HUES48 (cell line): ENCODE data around the gene CABP4.

Experiments
- H3K27ac ChIP-seq: one replicate; pipeline ENCODE4 v1.7.0; 2013; ENCODE audit warnings: low read depth, low read length, inconsistent platforms
- H3K27me3 ChIP-seq: 2 replicates; pipeline ENCODE4 v1.6.1; 2013; ENCODE audit warnings: mild to moderate bottlenecking, low read length; ENCODE audit not compliant: control insufficient read depth, insufficient read depth
- H3K36me3 ChIP-seq: 2 replicates; pipeline ENCODE4 v1.6.1; 2013; ENCODE audit warnings: low read length; ENCODE audit not compliant: control insufficient read depth, insufficient read depth
- H3K4me1 ChIP-seq: 2 replicates; pipeline ENCODE4 v1.6.1; 2013; ENCODE audit warnings: mild to moderate bottlenecking, low read length; ENCODE audit not compliant: control insufficient read depth, insufficient read depth
- H3K4me3 ChIP-seq: 2 replicates; pipeline ENCODE4 v1.5.1; 2013; ENCODE audit warnings: mild to moderate bottlenecking, low read depth, low read length
- H3K9ac ChIP-seq: 2 replicates; pipeline ENCODE4 v1.6.1; 2013; ENCODE audit warnings: mild to moderate bottlenecking, low read depth, low read length, moderate library complexity
- H3K9me3 ChIP-seq: 2 replicates; pipeline ENCODE4 v1.6.1; 2013; ENCODE audit warnings: low read length; ENCODE audit not compliant: control insufficient read depth, insufficient read depth

Gene CABP4

GRCh38 chr11:67489203-67489884 is 34.2 kb downstream of the CABP4 start:
- Histone ChIP-seq H3K9ac (no peak overlapping the region), H3K36me3 (peaks cover 43% of the 10 kb centered on the region), H3K4me3 (no peak overlapping the region), H3K4me1 (no peaks in the 10 kb centered on the region; the same call in 1 of the 2 replicates), H3K27me3 (no peaks in the 10 kb centered on the region), H3K27ac (no peak overlapping the region), H3K9me3 (no peaks in the 10 kb centered on the region)

GRCh38 chr11:67489885-67490726 is 35.0 kb downstream of the CABP4 start:
- Histone ChIP-seq H3K27ac (no peak overlapping the region), H3K4me3 (no peak overlapping the region), H3K27me3 (no peaks in the 10 kb centered on the region), H3K9me3 (no peaks in the 10 kb centered on the region), H3K9ac (no peak overlapping the region), H3K4me1 (no peaks in the 10 kb centered on the region; the same call in 1 of the 2 replicates), H3K36me3 (peaks cover 44% of the 10 kb centered on the region)

- Histone ChIP-seq H3K9ac (no peak overlapping the region), H3K27me3 (no peaks in the 10 kb centered on the region), H3K9me3 (no peaks in the 10 kb centered on the region), H3K36me3 (peaks cover 47% of the 10 kb centered on the region), H3K4me1 (no peaks in the 10 kb centered on the region; the same call in 1 of the 2 replicates), H3K4me3 (no peak overlapping the region), H3K27ac (no peak overlapping the region)
Observed at GRCh38 chr11:67490727-67491065, 35.5 kb downstream of the CABP4 start.

- no peak overlapping the region for H3K9ac ChIP-seq
- H3K4me1 ChIP-seq, result no peaks in the 10 kb centered on the region
- no peak overlapping the region for H3K4me3 ChIP-seq
- no peaks in the 10 kb centered on the region for H3K27me3 ChIP-seq
- H3K9me3 ChIP-seq, result no peaks in the 10 kb centered on the region
- peaks cover 52% of the 10 kb centered on the region for H3K36me3 ChIP-seq
- H3K27ac ChIP-seq, result no peak overlapping the region
Observed at GRCh38 chr11:67491276-67492068, 36.3 kb downstream of the CABP4 start.

GRCh38 chr11:67492069-67492727 is 37.0 kb downstream of the CABP4 start:
- H3K9me3 ChIP-seq, result no peaks in the 10 kb centered on the region
- H3K36me3 ChIP-seq, result peaks cover 54% of the 10 kb centered on the region
- H3K9ac ChIP-seq, result no peak overlapping the region
- H3K27ac ChIP-seq, result no peak overlapping the region
- no peaks in the 10 kb centered on the region for H3K27me3 ChIP-seq
- H3K4me3 ChIP-seq, result no peak overlapping the region
- H3K4me1 ChIP-seq, result no peaks in the 10 kb centered on the region

GRCh38 chr11:67492801-67493547 is 37.8 kb downstream of the CABP4 start:
- Histone ChIP-seq H3K9me3 (no peaks in the 10 kb centered on the region), H3K4me1 (no peaks in the 10 kb centered on the region), H3K27me3 (no peaks in the 10 kb centered on the region), H3K4me3 (no peak overlapping the region), H3K27ac (no peak overlapping the region), H3K36me3 (peaks cover 58% of the 10 kb centered on the region), H3K9ac (no peak overlapping the region)

- Histone ChIP-seq H3K36me3 (peaks cover 60% of the 10 kb centered on the region), H3K9me3 (no peaks in the 10 kb centered on the region), H3K4me1 (no peaks in the 10 kb centered on the region), H3K27ac (no peak overlapping the region), H3K27me3 (no peaks in the 10 kb centered on the region), H3K4me3 (no peak overlapping the region), H3K9ac (no peak overlapping the region)
Observed at GRCh38 chr11:67493548-67494370, 38.6 kb downstream of the CABP4 start.

- Histone ChIP-seq H3K36me3 (peaks cover 59% of the 10 kb centered on the region), H3K4me1 (no peaks in the 10 kb centered on the region), H3K27me3 (no peaks in the 10 kb centered on the region), H3K27ac (no peak overlapping the region), H3K9ac (no peak overlapping the region), H3K4me3 (no peak overlapping the region), H3K9me3 (no peaks in the 10 kb centered on the region)
Observed at GRCh38 chr11:67494371-67495233, 39.4 kb downstream of the CABP4 start.
